ENCODE measurements around the gene PRKCA. TPM values are rescaled to one million over a fixed set of nuclear protein-coding genes. Genes with fewer than 3 reads are reported as not detected.

PRKCA gene
- total RNA-seq, 1 donor from 2014 or later = 80.1 TPM

DNA sequence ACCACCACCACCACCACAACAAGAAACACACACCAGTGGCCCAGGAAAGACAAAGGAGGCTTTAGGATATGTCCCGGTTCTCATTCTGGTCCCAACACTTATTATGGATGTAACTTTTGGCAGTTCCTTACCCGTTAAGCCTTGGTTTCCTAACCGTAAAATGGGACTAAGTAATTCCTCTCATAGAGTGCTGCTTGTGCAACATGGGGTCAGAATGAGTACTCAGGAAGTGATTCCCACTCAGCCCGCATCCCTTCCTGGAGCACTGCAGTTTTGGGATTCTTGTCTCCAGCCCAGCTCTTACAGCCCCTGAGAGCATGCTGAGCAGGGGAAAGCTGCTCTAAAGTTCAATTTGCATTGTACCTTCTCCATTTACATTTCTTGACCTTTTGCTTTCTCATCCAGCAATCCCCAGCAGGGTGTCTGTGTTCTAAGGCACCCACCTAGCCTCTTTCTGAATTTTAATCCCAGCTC lies 262.6 kb downstream of the PRKCA start:
- Mint-ChIP-seq H3K4me3 (ENCODE audit: unreplicated experiment) (no peak overlapping the region), H3K9me3 (ENCODE audit: unreplicated experiment) (peaks cover 10% of the 10 kb centered on the region), H3K27me3 (ENCODE audit: unreplicated experiment) (no peaks in the 10 kb centered on the region), H3K4me1 (ENCODE audit: unreplicated experiment) (peaks cover 34% of the 10 kb centered on the region), H3K27ac (ENCODE audit: unreplicated experiment) (peak overlapping the region; percentile 69), H3K36me3 (ENCODE audit: unreplicated experiment) (peaks cover 13% of the 10 kb centered on the region)
- no peak for TF ChIP-seq CTCF (IDR thresholded peaks at IDR 0.05)
- DNase-seq (ENCODE audit: extremely low spot score, unreplicated experiment) = peak; percentile 54

DNA sequence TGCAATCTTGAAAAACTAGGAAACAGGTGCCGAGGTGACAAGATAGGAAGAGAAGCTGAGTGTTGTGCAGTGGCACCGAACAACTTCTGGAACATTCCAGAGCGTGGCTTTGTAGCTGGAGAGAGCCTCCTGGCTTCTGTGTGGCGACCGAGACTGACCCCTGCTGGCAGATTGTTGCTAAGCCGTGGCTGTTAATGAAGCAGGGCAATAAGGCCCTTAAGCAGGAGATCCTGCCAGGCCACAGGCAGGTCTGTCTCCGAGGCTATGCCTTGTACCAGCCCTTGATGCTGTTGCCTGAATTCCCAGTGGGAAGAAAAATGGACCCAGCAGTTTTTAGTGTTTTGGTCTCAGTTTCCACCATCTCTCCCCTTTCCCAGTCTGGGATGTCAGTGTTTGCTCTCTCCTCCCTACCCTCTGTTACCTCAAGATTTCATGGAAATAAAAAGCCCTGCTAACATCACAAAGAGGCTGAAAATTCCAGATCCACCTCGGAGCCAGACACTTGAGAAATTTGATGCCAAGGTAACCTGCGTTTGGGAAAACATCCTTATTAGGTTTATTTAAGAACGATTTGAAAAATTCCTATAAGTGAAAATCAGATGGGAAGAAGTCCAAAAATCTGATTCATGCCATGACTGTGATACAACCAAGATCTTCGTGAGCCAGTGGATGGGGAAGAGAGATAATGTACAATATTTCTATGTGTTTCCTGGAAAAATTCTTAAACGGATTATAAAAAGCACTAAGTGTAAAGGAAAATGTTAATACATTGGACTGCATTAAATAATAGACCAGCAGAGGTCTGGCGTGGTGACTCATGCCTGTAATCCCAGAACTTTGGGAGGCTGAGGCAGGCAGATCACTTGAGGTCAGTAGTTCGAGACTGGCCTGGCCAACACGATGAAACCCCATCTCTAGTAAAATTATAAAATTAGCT lies 265.1 kb downstream of the PRKCA start:
- peak; percentile 85 for TF ChIP-seq CTCF (IDR thresholded peaks at IDR 0.05)
- H3K27me3 Mint-ChIP-seq (ENCODE audit: unreplicated experiment) = no peaks in the 10 kb centered on the region

GRCh38 chr17:66569572-66569971 lies 267.2 kb downstream of the PRKCA start:
- Mint-ChIP-seq H3K27ac (ENCODE audit: unreplicated experiment) (no peak overlapping the region), H3K4me3 (ENCODE audit: unreplicated experiment) (no peak overlapping the region), H3K9me3 (ENCODE audit: unreplicated experiment) (no peaks in the 10 kb centered on the region), H3K4me1 (ENCODE audit: unreplicated experiment) (peaks cover 52% of the 10 kb centered on the region), H3K36me3 (ENCODE audit: unreplicated experiment) (peaks cover 1% of the 10 kb centered on the region), H3K27me3 (ENCODE audit: unreplicated experiment) (no peaks in the 10 kb centered on the region)
- no peak for DNase-seq (ENCODE audit: extremely low spot score, unreplicated experiment)
- no peak for TF ChIP-seq CTCF (IDR thresholded peaks at IDR 0.05)

More for the DNA sequence above, 265.1 kb downstream of the PRKCA start:
- DNase-seq (ENCODE audit: extremely low spot score, unreplicated experiment) = peak; percentile 89
- H3K9me3 Mint-ChIP-seq (ENCODE audit: unreplicated experiment) = no peaks in the 10 kb centered on the region
- H3K36me3 Mint-ChIP-seq (ENCODE audit: unreplicated experiment) = peaks cover 1% of the 10 kb centered on the region
- H3K27ac Mint-ChIP-seq (ENCODE audit: unreplicated experiment) = peak overlapping the region; percentile 32
- no peak overlapping the region for H3K4me3 Mint-ChIP-seq (ENCODE audit: unreplicated experiment)
- H3K4me1 Mint-ChIP-seq (ENCODE audit: unreplicated experiment) = peaks cover 52% of the 10 kb centered on the region

DNA sequence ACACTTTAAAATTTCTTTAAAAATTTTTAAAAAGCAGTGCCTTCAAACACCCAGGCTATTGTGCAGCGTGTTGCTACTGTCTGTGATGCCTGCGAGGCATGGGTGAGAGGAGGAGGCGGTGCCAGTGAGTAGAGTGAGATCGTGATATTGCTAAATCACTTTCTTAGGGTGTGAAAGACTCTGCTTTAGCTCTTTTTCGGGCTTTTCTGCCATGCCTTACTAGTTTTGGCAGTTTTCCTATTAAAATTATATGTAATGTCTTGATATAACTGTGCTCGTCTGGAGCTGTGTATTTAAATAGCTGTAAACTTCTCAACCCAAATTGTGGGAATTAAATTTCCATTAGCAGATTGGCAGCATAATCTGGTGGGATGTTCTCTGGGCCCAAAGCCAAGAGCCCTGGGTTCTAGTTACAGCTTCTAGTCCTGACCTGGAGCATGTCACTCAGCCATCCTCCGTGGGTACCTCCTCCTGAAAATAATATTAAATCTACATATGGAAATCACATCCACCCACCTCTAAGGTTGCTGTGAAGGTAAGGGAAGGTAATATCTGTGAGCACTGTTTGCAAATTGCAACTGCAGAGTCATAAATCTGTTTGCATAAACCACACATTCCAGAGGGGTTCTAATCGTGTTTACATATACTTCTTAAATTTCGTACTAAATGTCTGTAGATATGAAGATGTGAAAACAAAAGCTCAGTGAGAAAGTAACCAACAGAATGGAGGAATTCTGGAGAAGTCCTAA lies 268.2 kb downstream of the PRKCA start:
- TF ChIP-seq CTCF (IDR thresholded peaks at IDR 0.05) = no peak
- H3K27ac Mint-ChIP-seq (ENCODE audit: unreplicated experiment) = peak overlapping the region; percentile 63
- peaks cover 44% of the 10 kb centered on the region for H3K4me1 Mint-ChIP-seq (ENCODE audit: unreplicated experiment)
- no peak overlapping the region for H3K4me3 Mint-ChIP-seq (ENCODE audit: unreplicated experiment)
- peaks cover 1% of the 10 kb centered on the region for H3K36me3 Mint-ChIP-seq (ENCODE audit: unreplicated experiment)
- DNase-seq (ENCODE audit: extremely low spot score, unreplicated experiment) = peak; percentile 15
- no peaks in the 10 kb centered on the region for H3K27me3 Mint-ChIP-seq (ENCODE audit: unreplicated experiment)
- no peaks in the 10 kb centered on the region for H3K9me3 Mint-ChIP-seq (ENCODE audit: unreplicated experiment)

DNA sequence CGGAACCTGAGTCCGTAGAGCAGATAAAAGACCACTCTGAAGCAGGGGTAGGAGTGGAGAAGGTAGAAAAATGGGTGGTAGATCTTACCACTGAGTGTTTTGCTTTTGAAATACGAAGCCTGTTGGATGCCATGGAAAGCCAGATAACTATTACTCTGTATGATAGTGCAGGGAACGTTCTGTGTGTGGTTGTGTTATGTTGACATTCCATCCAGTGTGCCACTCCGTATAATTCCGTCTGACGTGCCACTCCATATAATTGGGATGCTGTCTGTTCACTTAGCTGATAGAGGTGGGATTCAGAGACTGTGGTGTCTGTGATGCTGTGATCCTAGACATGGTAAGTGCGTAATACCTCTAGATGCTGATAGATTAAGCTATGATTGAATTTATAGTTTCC lies 269.3 kb downstream of the PRKCA start:
- peaks cover 1% of the 10 kb centered on the region for H3K36me3 Mint-ChIP-seq (ENCODE audit: unreplicated experiment)
- DNase-seq (ENCODE audit: extremely low spot score, unreplicated experiment) = no peak
- no peaks in the 10 kb centered on the region for H3K27me3 Mint-ChIP-seq (ENCODE audit: unreplicated experiment)
- H3K27ac Mint-ChIP-seq (ENCODE audit: unreplicated experiment) = no peak overlapping the region
- peaks cover 44% of the 10 kb centered on the region for H3K4me1 Mint-ChIP-seq (ENCODE audit: unreplicated experiment)
- no peak overlapping the region for H3K4me3 Mint-ChIP-seq (ENCODE audit: unreplicated experiment)
- TF ChIP-seq CTCF (IDR thresholded peaks at IDR 0.05) = no peak
- H3K9me3 Mint-ChIP-seq (ENCODE audit: unreplicated experiment) = no peaks in the 10 kb centered on the region

Measured in osteocyte (in vitro differentiated cells).